Testis (tissue), 2 donors: ENCODE measurements around the gene GALNT9.

ENCODE experiments used
- POLR2A ChIP-seq: fragments of 450-650 bp; IDR thresholded peaks from one replicate; pipeline ENCODE4 v1.6.1; 2017; ENCODE audit warnings: antibody characterized with exemption, mild to moderate bottlenecking, moderate library complexity
- TF ChIP-seq, protein P1 (sequence below), 3 experiments: fragments of 450-650 bp in 2 of 3; fragments of 200-600 bp in 1 of 3; sonication (generic) in 1 of 3; IDR thresholded peaks; one replicate each; pipeline ENCODE4 v1.5.1; 2016 to 2019; ENCODE audit warnings: antibody characterized with exemption in 3 of 3, mild to moderate bottlenecking in 2 of 3, moderate library complexity in 1 of 3

DNA sequence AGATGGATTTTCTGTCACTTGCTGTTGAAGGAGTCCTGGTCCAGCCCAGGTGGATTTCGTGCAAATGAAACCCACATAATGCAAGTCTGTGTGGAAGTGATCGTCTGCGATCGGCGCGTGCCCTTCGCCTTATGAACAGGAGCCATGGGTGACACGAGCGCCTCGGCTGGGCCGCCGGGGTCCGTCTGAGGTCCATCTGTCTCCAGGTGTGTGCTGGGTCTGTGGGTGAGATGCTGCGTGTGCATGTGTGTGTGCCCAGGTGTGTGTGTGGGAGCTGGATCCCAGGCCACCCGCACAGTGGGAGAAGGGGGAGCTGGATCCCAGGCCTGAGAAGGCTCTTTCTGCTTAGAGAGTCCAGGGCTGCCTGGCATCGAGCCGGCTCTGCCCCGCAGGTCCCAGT, 53.8 kb downstream of the GALNT9 start:
- TF ChIP-seq, protein P1, sequence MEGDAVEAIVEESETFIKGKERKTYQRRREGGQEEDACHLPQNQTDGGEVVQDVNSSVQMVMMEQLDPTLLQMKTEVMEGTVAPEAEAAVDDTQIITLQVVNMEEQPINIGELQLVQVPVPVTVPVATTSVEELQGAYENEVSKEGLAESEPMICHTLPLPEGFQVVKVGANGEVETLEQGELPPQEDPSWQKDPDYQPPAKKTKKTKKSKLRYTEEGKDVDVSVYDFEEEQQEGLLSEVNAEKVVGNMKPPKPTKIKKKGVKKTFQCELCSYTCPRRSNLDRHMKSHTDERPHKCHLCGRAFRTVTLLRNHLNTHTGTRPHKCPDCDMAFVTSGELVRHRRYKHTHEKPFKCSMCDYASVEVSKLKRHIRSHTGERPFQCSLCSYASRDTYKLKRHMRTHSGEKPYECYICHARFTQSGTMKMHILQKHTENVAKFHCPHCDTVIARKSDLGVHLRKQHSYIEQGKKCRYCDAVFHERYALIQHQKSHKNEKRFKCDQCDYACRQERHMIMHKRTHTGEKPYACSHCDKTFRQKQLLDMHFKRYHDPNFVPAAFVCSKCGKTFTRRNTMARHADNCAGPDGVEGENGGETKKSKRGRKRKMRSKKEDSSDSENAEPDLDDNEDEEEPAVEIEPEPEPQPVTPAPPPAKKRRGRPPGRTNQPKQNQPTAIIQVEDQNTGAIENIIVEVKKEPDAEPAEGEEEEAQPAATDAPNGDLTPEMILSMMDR (IDR thresholded peaks at IDR 0.05) = no peak
- TF ChIP-seq POLR2A = no peak
